Heart right ventricle (tissue), 16 donors: ENCODE results near the gene NHSL1. TPM values are rescaled to one million over a fixed set of nuclear protein-coding genes. Genes with fewer than 3 reads are reported as not detected.

ENCODE experiments used
- ATAC-seq, 8 donors: fragments of 200-7000 bp; cut with Tn5 transposase; one replicate each; pipeline ENCODE4 v1.9.1; 2020; ENCODE audit warnings: mild to moderate bottlenecking in 8 of 8, moderate library complexity in 8 of 8, moderate number of reproducible peaks in 1 of 8
- DNase-seq, 2 donors: peaks; one replicate each; pipeline ENCODE4 v3.0.0-alpha.2; 2020
- H3K27ac ChIP-seq, 10 donors: fragments of 200-600 bp; sonication (generic) in 2 of 10; one replicate each; pipeline versions ENCODE4 v1.5.0 to v1.8.0; 2020 to 2022; ENCODE audit warnings: mild to moderate bottlenecking in 3 of 10
- H3K27me3 ChIP-seq, 7 donors: fragments of 200-600 bp; one replicate each; pipeline ENCODE4 v1.8.0; 2021 to 2022; ENCODE audit warnings: mild to moderate bottlenecking in 2 of 7
- H3K36me3 ChIP-seq, 9 donors: fragments of 200-600 bp; sonication (generic) in 1 of 9; one replicate each; pipeline versions ENCODE4 v1.5.0 to v1.8.0; 2020 to 2022; ENCODE audit warnings: mild to moderate bottlenecking in 2 of 9
- H3K4me1 ChIP-seq, 9 donors: fragments of 200-600 bp; sonication (generic) in 1 of 9; one replicate each; pipeline versions ENCODE4 v1.5.0 to v1.8.0; 2020 to 2022; ENCODE audit warnings: mild to moderate bottlenecking in 4 of 9
- H3K4me3 ChIP-seq, 10 donors: fragments of 200-600 bp; sonication (generic) in 2 of 10; one replicate each; pipeline versions ENCODE4 v1.5.0 to v1.8.0; 2020 to 2022; ENCODE audit warnings: mild to moderate bottlenecking in 7 of 10, moderate library complexity in 2 of 10
- H3K9me3 ChIP-seq, 11 donors: fragments of 200-600 bp in 10 of 11; sonication (generic) in 2 of 11; one replicate each; pipeline versions ENCODE4 v1.5.0 to v1.8.0; 2013 to 2022; ENCODE audit warnings: mild to moderate bottlenecking in 2 of 11, control low read depth in 1 of 11, moderate library complexity in 1 of 11
- WGBS, 2 donors: extraction: QIAGEN DNeasy Blood & Tissue Kit; methylation state at CpG; one replicate each; pipeline ENCODE4 v1.1.7; 2013; ENCODE audit warnings: inconsistent platforms in 1 of 2; 5-methylcytosine and 5-hydroxymethylcytosine counted together
- intact Hi-C, 10 donors: fragments of 100-400 bp; cut with DNase I; formaldehyde crosslinking; loops; one replicate each; pipeline versions ENCODE4 v1.11.1 to v1.14.2; 2022
- polyA plus RNA-seq, 2 donors: library from polyadenylated mRNA; stranded (reverse); fragments of 200-250 nt; gene quantifications; one replicate each; pipeline ENCODE4 v1.2.3, GENCODE V29; 2013
- total RNA-seq, 10 donors: library from RNA; stranded (reverse); fragmentation: NEBNext Ultra II Directional in 3 of 10; extraction: Animal tissue kit (Norgen Biotek cat#: 25700) in 3 of 10; gene quantifications; one replicate each; pipeline versions ENCODE4 v1.2.1 to v1.2.4, GENCODE V29; 2021 to 2023
- TF ChIP-seq, protein P1 (sequence below), 9 donors: fragments of 200-600 bp; sonication (generic) in 2 of 9; IDR thresholded peaks; one replicate each; pipeline versions ENCODE4 v1.5.0 to v1.8.0; 2021 to 2022; ENCODE audit warnings: antibody characterized with exemption in 9 of 9, mild to moderate bottlenecking in 5 of 9, moderate library complexity in 1 of 9
- donor health status: Arrhythmogenic right ventricular cardiomyopathy.
- donor health status: ischemic (EF 13 %, LVEDD 7.1; RV severe dilation, severe dysfunction).
- donor health status: healthy with polysubstance abuse.
- donor health status: DM: no; HTN: yes; CAD: no.
- donor health status: DM: no; HTN: no; CAD: no.
- donor health status: ischemic (EF 25% LVEDD 6.9; RV normal size, moderate dysfunction).
- donor health status: ischemic (EF 25% LVEDD 5.7; RV mildly dilated, moderate dysfunction).
- donor health status: healthy.
- donor health status: DM: yes; HTN: yes; CAD: no.
- donor health status: Ischemic cardiomyopathy.
- donor health status: ischemic (EF 35%, LVEDD 5.7; RV mildly dilated, moderate dysfunction).
- donor health status: nonischemic (EF 11% LVEDD 7.7; RV severe dilation, severe dysfunction).
- donor health status: DM: yes; HTN: yes; CAD: no.
- donor health status: PGD.
- donor health status: ischemic (EF 29% LVEDD 5.4; RV normal size, mild dysfunction).
- donor health status: nonischemic (EF 23%, LVEDD 6.1; RV moderate dilation, normal function).

NHSL1 gene
- total and polyA plus RNA-seq, 12 donors = 5.0 to 97.4 (median 74.7) TPM

DNA sequence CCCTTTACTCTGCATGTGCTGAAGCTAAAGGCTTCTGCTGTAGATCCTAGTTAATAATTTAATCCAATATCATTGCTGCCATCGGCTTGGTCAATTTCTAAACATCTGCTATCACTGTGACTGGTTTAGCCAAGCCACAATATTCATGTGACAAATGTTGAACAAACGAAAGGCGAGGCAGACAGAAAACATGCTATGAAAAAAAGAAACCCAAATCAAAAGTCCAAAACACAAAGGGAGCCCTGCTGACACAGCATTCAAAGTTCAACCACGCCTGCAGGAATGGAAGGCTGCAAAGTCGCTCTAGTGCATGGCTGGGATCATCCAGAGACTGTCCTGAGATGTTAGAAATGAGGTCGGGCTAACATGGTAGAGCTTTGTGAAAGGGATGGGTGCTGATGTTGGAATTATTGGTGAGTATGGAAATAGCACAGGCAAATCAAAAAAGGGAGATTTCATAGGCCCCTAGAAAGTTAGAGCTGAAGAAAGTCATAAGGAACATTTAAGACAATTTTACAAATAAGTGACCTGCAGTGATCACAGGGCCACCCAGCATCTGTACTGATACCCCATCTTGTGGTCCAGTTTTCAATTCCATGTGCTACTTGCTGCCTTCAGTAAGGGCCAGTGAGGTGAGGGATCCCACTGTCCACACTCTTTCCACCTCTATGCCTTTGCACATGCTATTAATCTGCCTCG, 8.8 kb upstream of the NHSL1 start:
- no peak for DNase-seq
- no peak overlapping the region for H3K4me3 ChIP-seq
- peak in 1 of 8 donors; percentile 16 for ATAC-seq
- H3K27me3 ChIP-seq = no peaks in the 10 kb centered on the region
- no peak overlapping the region for H3K27ac ChIP-seq
- H3K4me1 ChIP-seq = peaks cover 0 to 35% (median 7%) of the 10 kb centered on the region in 9 donors
- H3K36me3 ChIP-seq = no peaks in the 10 kb centered on the region
- no peaks in the 10 kb centered on the region for H3K9me3 ChIP-seq
- TF ChIP-seq, protein P1, sequence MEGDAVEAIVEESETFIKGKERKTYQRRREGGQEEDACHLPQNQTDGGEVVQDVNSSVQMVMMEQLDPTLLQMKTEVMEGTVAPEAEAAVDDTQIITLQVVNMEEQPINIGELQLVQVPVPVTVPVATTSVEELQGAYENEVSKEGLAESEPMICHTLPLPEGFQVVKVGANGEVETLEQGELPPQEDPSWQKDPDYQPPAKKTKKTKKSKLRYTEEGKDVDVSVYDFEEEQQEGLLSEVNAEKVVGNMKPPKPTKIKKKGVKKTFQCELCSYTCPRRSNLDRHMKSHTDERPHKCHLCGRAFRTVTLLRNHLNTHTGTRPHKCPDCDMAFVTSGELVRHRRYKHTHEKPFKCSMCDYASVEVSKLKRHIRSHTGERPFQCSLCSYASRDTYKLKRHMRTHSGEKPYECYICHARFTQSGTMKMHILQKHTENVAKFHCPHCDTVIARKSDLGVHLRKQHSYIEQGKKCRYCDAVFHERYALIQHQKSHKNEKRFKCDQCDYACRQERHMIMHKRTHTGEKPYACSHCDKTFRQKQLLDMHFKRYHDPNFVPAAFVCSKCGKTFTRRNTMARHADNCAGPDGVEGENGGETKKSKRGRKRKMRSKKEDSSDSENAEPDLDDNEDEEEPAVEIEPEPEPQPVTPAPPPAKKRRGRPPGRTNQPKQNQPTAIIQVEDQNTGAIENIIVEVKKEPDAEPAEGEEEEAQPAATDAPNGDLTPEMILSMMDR (IDR thresholded peaks at IDR 0.05) = no peak
- 79 to 87% methylated on average over 7 of the region's 7 CpGs for WGBS, 2 donors
- intact Hi-C loops = loop anchor here in 3 of 10 donors (2.0 to 10.0 kb wide), 3 partner anchors 73 to 77 kb away; no protein-coding TSS in a partner anchor

DNA sequence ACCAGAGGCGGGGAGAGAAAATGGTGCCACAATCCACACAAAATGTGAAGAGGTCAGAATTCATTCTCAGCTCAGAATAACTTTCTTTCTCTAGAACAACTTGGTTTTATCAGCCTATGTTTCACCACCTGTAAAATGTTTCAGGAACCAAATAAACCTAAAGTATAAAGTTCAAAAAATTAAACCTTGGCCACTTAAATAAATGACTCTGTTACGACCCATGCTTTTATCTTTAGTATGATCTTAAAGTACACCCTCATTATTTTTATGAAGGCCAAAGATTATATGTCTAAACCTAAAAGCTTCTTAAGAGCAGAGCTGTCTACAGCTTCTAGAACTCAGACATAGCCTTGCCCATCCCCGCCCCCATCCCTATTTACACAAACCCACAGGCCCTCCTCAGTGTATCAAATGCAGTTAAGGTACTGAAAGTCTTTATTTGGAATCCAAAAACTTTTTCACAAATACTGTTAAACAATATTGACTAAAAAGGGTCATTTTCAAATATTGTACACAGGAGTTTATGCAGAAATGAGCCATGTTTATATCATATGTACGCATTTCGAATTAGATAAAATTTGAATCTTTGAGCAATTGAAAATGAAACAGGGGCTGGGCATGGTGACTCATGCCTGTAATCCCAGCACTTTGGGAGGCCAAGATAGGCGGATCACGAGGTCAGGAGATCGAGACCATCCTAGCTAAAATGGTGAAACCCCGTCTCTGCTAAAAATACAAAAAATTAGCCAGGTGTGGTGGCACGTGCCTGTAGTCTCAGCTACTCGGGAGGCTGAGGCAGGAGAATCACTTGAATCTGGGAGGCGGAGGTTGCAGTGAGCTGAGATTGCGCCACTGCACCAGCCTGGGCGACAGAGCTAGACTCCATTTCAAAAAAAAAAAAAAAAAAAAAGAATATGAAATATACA, 5.7 kb upstream of the NHSL1 start:
- Histone ChIP-seq H3K36me3 (no peaks in the 10 kb centered on the region), H3K4me1 (peaks cover 0 to 27% (median 9%) of the 10 kb centered on the region in 9 donors), H3K27me3 (no peaks in the 10 kb centered on the region), H3K4me3 (no peak overlapping the region), H3K27ac (no peak overlapping the region), H3K9me3 (no peaks in the 10 kb centered on the region)
- TF ChIP-seq, protein P1 (IDR thresholded peaks at IDR 0.05) = no peak
- DNase-seq (no peak), ATAC-seq (no peak)
- WGBS, 2 donors = 91 to 92% methylated on average over 14 of the region's 14 CpGs
- intact Hi-C loops = loop anchor here in 2 of 10 donors (5.0 to 10.0 kb wide), 2 partner anchors 70 to 73 kb away; no protein-coding TSS in a partner anchor

DNA sequence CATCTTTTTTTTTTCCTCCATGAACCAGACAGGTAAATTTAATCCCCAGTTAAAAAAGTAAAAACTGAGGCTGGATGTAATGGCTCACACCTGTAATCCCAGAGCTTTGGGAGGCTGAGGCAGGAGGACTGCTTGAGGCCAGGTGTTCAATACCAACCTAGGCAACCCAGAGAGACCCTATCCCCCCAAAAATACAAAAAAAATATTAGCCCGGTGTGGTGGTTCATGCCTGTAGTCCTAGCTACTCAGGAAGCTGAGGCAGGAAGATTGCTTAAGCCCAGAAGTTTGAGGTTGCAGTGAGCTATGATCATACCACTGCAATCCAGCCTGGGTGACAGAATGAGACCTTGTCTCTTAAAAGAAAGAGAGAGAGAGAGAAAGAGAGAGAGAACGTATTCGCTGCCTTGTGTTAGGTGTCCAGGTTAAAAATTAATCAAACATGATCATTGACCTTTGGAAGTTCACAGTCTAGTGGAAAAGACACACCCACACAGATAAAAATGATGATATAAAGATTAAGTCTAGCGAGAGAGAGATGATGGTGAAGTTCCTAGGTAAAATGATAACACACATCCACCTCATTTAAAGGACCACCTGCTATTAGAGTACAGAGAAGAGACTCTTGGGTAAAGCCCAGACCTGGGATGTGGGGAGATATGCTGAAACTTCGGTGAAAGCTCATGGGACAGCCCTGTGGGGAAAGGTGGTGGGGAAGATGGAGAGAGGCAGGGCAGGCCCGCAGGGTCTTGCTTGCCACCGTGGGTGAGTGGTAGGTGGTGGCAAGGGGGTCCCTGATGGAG, 4.8 kb upstream of the NHSL1 start:
- Histone ChIP-seq H3K27ac (no peak overlapping the region), H3K27me3 (no peaks in the 10 kb centered on the region), H3K36me3 (no peaks in the 10 kb centered on the region), H3K4me1 (peaks cover 0 to 28% (median 18%) of the 10 kb centered on the region in 9 donors), H3K4me3 (no peak overlapping the region), H3K9me3 (no peaks in the 10 kb centered on the region)
- TF ChIP-seq, protein P1 (IDR thresholded peaks at IDR 0.05) = no peak
- ATAC-seq (no peak), DNase-seq (no peak)
- intact Hi-C loops = loop anchor here in 1 of 10 donors (10.0 kb wide), 1 partner anchor 69 kb away; no protein-coding TSS in a partner anchor
- 76 to 83% methylated on average over 7 of the region's 7 CpGs for WGBS, 2 donors
